Measurements from ENCODE around the gene MAPRE3. TPM values are rescaled to one million over a fixed set of nuclear protein-coding genes. Genes with fewer than 3 reads are reported as not detected.
"Not testable (repeated sequence)": the region's sequence is repeated elsewhere in the genome, so short reads cannot be mapped to it uniquely, and the experiment has no call there.

The MAPRE3 gene
- total RNA-seq, 1 donor from 2014 or later = 5.4 TPM

- DNase-seq (ENCODE audit: extremely low read depth, low read depth, low spot score) = no peak
These were observed 88.8 kb downstream of the MAPRE3 start for GRCh38 chr2:27059141-27059820.

GRCh38 chr2:27060323-27060722 lies 89.9 kb downstream of the MAPRE3 start:
- DNase-seq (ENCODE audit: extremely low read depth, low read depth, low spot score) = no peak

GRCh38 chr2:27065128-27065527 lies 94.7 kb downstream of the MAPRE3 start:
- DNase-seq (ENCODE audit: extremely low read depth, low read depth, low spot score) = no peak

GRCh38 chr2:27067385-27067784 lies 96.9 kb downstream of the MAPRE3 start:
- no peak for DNase-seq (ENCODE audit: extremely low read depth, low read depth, low spot score)

- DNase-seq (ENCODE audit: extremely low read depth, low read depth, low spot score) = no peak
These were observed 99.0 kb downstream of the MAPRE3 start for GRCh38 chr2:27069436-27069835.

- no peak for DNase-seq (ENCODE audit: extremely low read depth, low read depth, low spot score)
These were observed 99.7 kb downstream of the MAPRE3 start for GRCh38 chr2:27069961-27070618.

- DNase-seq (ENCODE audit: extremely low read depth, low read depth, low spot score) = no peak
These were observed 100.3 kb downstream of the MAPRE3 start for GRCh38 chr2:27070653-27071276.

GRCh38 chr2:27071277-27071989 lies 101.0 kb downstream of the MAPRE3 start, which contains the start of gene OST4:
Gene OST4, minus strand, starts transcription at chr2:27071654.
- DNase-seq (ENCODE audit: extremely low read depth, low read depth, low spot score) = no peak

GRCh38 chr2:27071990-27072830 lies 101.8 kb downstream of the MAPRE3 start:
- no peak for DNase-seq (ENCODE audit: extremely low read depth, low read depth, low spot score)

GRCh38 chr2:27072920-27073319 lies 102.5 kb downstream of the MAPRE3 start:
- no peak for DNase-seq (ENCODE audit: extremely low read depth, low read depth, low spot score)

- DNase-seq (ENCODE audit: extremely low read depth, low read depth, low spot score) = no peak
These were observed 103.3 kb downstream of the MAPRE3 start for GRCh38 chr2:27073782-27074181.

GRCh38 chr2:27074738-27075565 lies 104.5 kb downstream of the MAPRE3 start:
- no peak for DNase-seq (ENCODE audit: extremely low read depth, low read depth, low spot score)

- DNase-seq (ENCODE audit: extremely low read depth, low read depth, low spot score) = not testable (repeated sequence)
These were observed 105.1 kb downstream of the MAPRE3 start for GRCh38 chr2:27075566-27075871.

GRCh38 chr2:27076323-27076722 lies 105.9 kb downstream of the MAPRE3 start:
- DNase-seq (ENCODE audit: extremely low read depth, low read depth, low spot score) = no peak

Other genes starting within 250 kb of the MAPRE3 start
- gene SLC35F6, start 206.4 kb upstream of the MAPRE3 start, total RNA-seq = 37.2 and 43.4 TPM in 2 replicates
- gene CENPA, start 184.6 kb upstream of the MAPRE3 start, total RNA-seq = 3.6 and 4.6 TPM in 2 replicates
- not detected in 2 replicates for gene DPYSL5, start 122.5 kb upstream of the MAPRE3 start, total RNA-seq
- 38.6 and 67.7 TPM in 2 replicates for gene TMEM214, start 62.3 kb downstream of the MAPRE3 start, total RNA-seq
- 14.8 and 15.0 TPM in 2 replicates for gene AGBL5, start 81.0 kb downstream of the MAPRE3 start, total RNA-seq
- gene OST4, start 101.0 kb downstream of the MAPRE3 start, total RNA-seq = 346 and 478 TPM in 2 replicates
- gene EMILIN1, start 108.0 kb downstream of the MAPRE3 start, total RNA-seq = 3.5 and 7.3 TPM in 2 replicates
- 0.58 and 3.1 TPM in 2 replicates for gene KHK, start 116.1 kb downstream of the MAPRE3 start, total RNA-seq
- gene CGREF1, start 148.5 kb downstream of the MAPRE3 start, total RNA-seq = 0.87 and 3.4 TPM in 2 replicates
- gene ABHD1, start 153.2 kb downstream of the MAPRE3 start, total RNA-seq = not detected in 2 replicates
- gene PREB, start 164.0 kb downstream of the MAPRE3 start, total RNA-seq = 53.2 and 66.4 TPM in 2 replicates
- gene PRR30, start 168.8 kb downstream of the MAPRE3 start, total RNA-seq = not detected in 2 replicates
- not detected in 2 replicates for gene TCF23, start 178.4 kb downstream of the MAPRE3 start, total RNA-seq
- 106 and 748 TPM in 2 replicates for gene ATRAID, start 241.4 kb downstream of the MAPRE3 start, total RNA-seq
- 19.0 and 24.6 TPM in 2 replicates for gene SLC5A6, start 241.6 kb downstream of the MAPRE3 start, total RNA-seq
- gene CAD, start 246.7 kb downstream of the MAPRE3 start, total RNA-seq = 41.1 and 56.5 TPM in 2 replicates